GM12878 (cell line): Measurements from ENCODE around the gene RNF112. TPM values are rescaled to one million over a fixed set of nuclear protein-coding genes. Genes with fewer than 3 reads are reported as not detected.

Experiments used
- ATAC-seq: fragments of 200-7000 bp; cut with Tn5 transposase; 3 replicates; pipeline ENCODE4 v1.9.1; 2020; ENCODE audit warnings: mild to moderate bottlenecking, moderate library complexity
- BruUV-seq: library from RNA; stranded (reverse); fragments of 400-500 nt; replicated peaks from 2 replicates; lab custom pipeline; 2021; lab: Mats Ljungman, UMichigan
- CTCF ChIA-PET: fragments of 300-600 bp; sonication (Branson Sonifier 250); formaldehyde crosslinking; extraction: SDS; loops from one replicate; lab custom pipeline; 2021; ENCODE audit warnings: inconsistent platforms; lab: Yijun Ruan, JAX
- POLR2A ChIA-PET: fragments of 350-600 bp; formaldehyde crosslinking; extraction: SDS; loops from one replicate; lab custom pipeline; 2021; ENCODE audit warnings: inconsistent platforms; lab: Charles Lee
- RAD21 ChIA-PET: fragments of 300-600 bp; sonication (Branson Sonifier 250); formaldehyde crosslinking; loops from one replicate; lab custom pipeline; 2023; ENCODE audit warnings: antibody characterized with exemption; ENCODE audit not compliant: unreplicated experiment; lab: Charles Lee
- SMC1A ChIA-PET: fragments of 300-600 bp; sonication (Branson Sonifier 250); formaldehyde crosslinking; loops from one replicate; lab custom pipeline; 2023; ENCODE audit not compliant: unreplicated experiment, uncharacterized antibody; lab: Charles Lee
- DNase-seq: peaks from one replicate; pipeline ENCODE4 v3.0.0-alpha.2; 2011; ENCODE audit warnings: low read depth, low spot score
- FAIRE-seq: peaks from 3 replicates; lab custom pipeline; 2011; peaks lifted over from hg19 to GRCh38; lab: Jason Lieb, UNC
- H2AFZ ChIP-seq: 2 replicates; pipeline ENCODE4 v1.6.0; 2011; ENCODE audit warnings: low read depth, low read length, control low read depth; ENCODE audit not compliant: control insufficient read depth
- H3K27ac ChIP-seq: 2 replicates; pipeline ENCODE4 v1.5.1; 2011; ENCODE audit warnings: control low read depth; ENCODE audit not compliant: control insufficient read depth, insufficient read depth
- H3K27me3 ChIP-seq, 2 experiments: replicated peaks in 1 of 2; 2 replicates each; pipeline versions ENCODE4 v1.6.0 to v1.6.1; 2011; ENCODE audit warnings: low read length in 1 of 2; ENCODE audit not compliant: control insufficient read depth in 2 of 2, insufficient read depth in 2 of 2
- H3K36me3 ChIP-seq, 2 experiments: 2 replicates each; pipeline ENCODE4 v1.5.1; 2011; ENCODE audit warnings: low read length in 1 of 2; ENCODE audit not compliant: control insufficient read depth in 2 of 2, insufficient read depth in 2 of 2
- H3K4me1 ChIP-seq: 2 replicates; pipeline ENCODE4 v1.6.1; 2011; ENCODE audit warnings: mild to moderate bottlenecking, low read length, moderate library complexity, mixed read lengths; ENCODE audit not compliant: control insufficient read depth, insufficient read depth
- H3K4me2 ChIP-seq: 2 replicates; pipeline ENCODE4 v1.6.0; 2011; ENCODE audit warnings: control low read depth; ENCODE audit not compliant: control insufficient read depth, insufficient read depth
- H3K4me3 ChIP-seq: fragments of 200-600 bp; sonication (generic); 2 replicates; pipeline ENCODE4 v1.5.1; 2016
- H3K79me2 ChIP-seq: 2 replicates; pipeline ENCODE4 v1.6.0; 2011; ENCODE audit warnings: low read length; ENCODE audit not compliant: control insufficient read depth, insufficient read depth
- H3K9ac ChIP-seq: 2 replicates; pipeline ENCODE4 v1.8.0; 2011; ENCODE audit warnings: low read length, control low read depth, mixed read lengths; ENCODE audit not compliant: control insufficient read depth, insufficient read depth
- H3K9me3 ChIP-seq: replicated peaks from 3 replicates; pipeline ENCODE4 v1.5.1; 2011; ENCODE audit warnings: mild to moderate bottlenecking, low read length; ENCODE audit not compliant: control insufficient read depth, insufficient read depth
- H4K20me1 ChIP-seq: 2 replicates; pipeline ENCODE4 v1.6.0; 2011; ENCODE audit not compliant: control insufficient read depth, insufficient read depth
- ASH2L ChIP-seq: fragments of 300-600, 200-600 bp; sonication (generic); IDR thresholded peaks from 2 replicates; pipeline ENCODE4 v1.6.1; 2017; ENCODE audit warnings: low read depth, mild to moderate bottlenecking, borderline replicate concordance
- ATF2 ChIP-seq: IDR thresholded peaks from 2 replicates; pipeline ENCODE4 v1.6.1; 2012; ENCODE audit warnings: low read length, inconsistent platforms
- BACH1 ChIP-seq: fragments of 450-650 bp; IDR thresholded peaks from 2 replicates; pipeline ENCODE4 v1.6.1; 2017; ENCODE audit warnings: mild to moderate bottlenecking, borderline replicate concordance
- CHD4 ChIP-seq: fragments of 200-600 bp; sonication (generic); IDR thresholded peaks from 2 replicates; pipeline ENCODE4 v1.6.1; 2016; ENCODE audit warnings: mild to moderate bottlenecking
- HSF1 ChIP-seq: fragments of 150-350 bp; IDR thresholded peaks from 2 replicates; pipeline ENCODE4 v1.6.1; 2014; ENCODE audit warnings: mild to moderate bottlenecking, low read depth, low read length
- JUND ChIP-seq: IDR thresholded peaks from 2 replicates; pipeline ENCODE4 v1.6.1; 2012; ENCODE audit warnings: low read depth, mild to moderate bottlenecking, low read length, improper control_type of control experiment, moderate library complexity
- SMARCA5 ChIP-seq: fragments of 450-650 bp; IDR thresholded peaks from 2 replicates; pipeline ENCODE4 v1.6.1; 2017; ENCODE audit warnings: mild to moderate bottlenecking
- TAF1 ChIP-seq: IDR thresholded peaks from 2 replicates; pipeline ENCODE4 v1.6.1; 2011; ENCODE audit warnings: mild to moderate bottlenecking, low read depth, low read length, borderline replicate concordance
- WGBS: methylation state at CpG from one replicate; pipeline ENCODE4 v1.1.6; 2016; ENCODE audit warnings: low lambda C conversion rate; ENCODE audit not compliant: insufficient replicate concordance, insufficient coverage; ENCODE audit errors: missing lambda C conversion rate; 5-methylcytosine and 5-hydroxymethylcytosine counted together
- in situ Hi-C: fragments of 300-500 bp; cut with MboI; formaldehyde crosslinking; loops from 9 replicates; pipeline ENCODE4 v1.14.3; 2018; ENCODE audit warnings: mixed read lengths
- intact Hi-C: fragments of 100-400 bp; cut with micrococcal nuclease; formaldehyde crosslinking; loops from one replicate; pipeline ENCODE4 v1.14.2; 2022; ENCODE audit not compliant: unreplicated experiment
- polyA plus RNA-seq, 11 experiments: library from polyadenylated mRNA; depleted of rRNA in 4 of 11; unstranded in 6 of 11; stranded (reverse) in 5 of 11; fragments of >200 nt; fragmentation: Nextera tagmentation in 4 of 11; fragmentation: Illumina TruSeq in 1 of 11; extraction: Ambion mirVana in 4 of 11; extraction: Trizol in 1 of 11; gene quantifications; 1 replicate in 1 of 11; 2 replicates in 10 of 11; pipeline versions ENCODE4 v1.2.1 to v1.2.3, GENCODE V29; 2011 to 2016; ENCODE audit warnings: inconsistent platforms in 2 of 11, missing spikeins in 2 of 11, low read depth in 1 of 11
- total RNA-seq, 4 experiments: library from RNA; depleted of rRNA in 3 of 4; stranded (reverse); fragments of >200 nt in 3 of 4; fragmentation: Illumina TruSeq in 1 of 4; extraction: Trizol in 1 of 4; gene quantifications; 2 replicates each; pipeline versions ENCODE4 v1.2.1 to v1.2.3, GENCODE V29; 2013 to 2021

The RNF112 gene
- total and polyA plus RNA-seq, 10 of the 15 experiments (the other 5 are each of a cell fraction or from before 2014, with no cell fraction given), result not detected

GRCh38 chr17:19431691-19432090, 20.7 kb downstream of the RNF112 start:
- POLR2A ChIA-PET, result no interaction called here
- no peak overlapping the region for H3K27ac ChIP-seq
- H3K36me3 ChIP-seq, result no peaks in the 10 kb centered on the region
- H2AFZ ChIP-seq, result no peak overlapping the region
- no peaks in the 10 kb centered on the region for H3K9me3 ChIP-seq
- DNase-seq (no peak), ATAC-seq (no peak), FAIRE-seq (no peak)
- WGBS, result 0% methylated on average over 3 of the region's 3 CpGs
- no peaks in the 10 kb centered on the region for H3K4me1 ChIP-seq
- no peaks in the 10 kb centered on the region for H4K20me1 ChIP-seq
- H3K9ac ChIP-seq, result no peak overlapping the region
- SMC1A ChIA-PET, result no interaction called here
- TF ChIP-seq JUND (no peak), BACH1 (no peak), ASH2L (no peak)
- H3K27me3 ChIP-seq, result no peaks in the 10 kb centered on the region; a peak in 1 of 4 replicates
- no peaks in the 10 kb centered on the region for H3K79me2 ChIP-seq
- intact Hi-C loops, result no loop called here
- RAD21 ChIA-PET, result no interaction called here
- H3K4me3 ChIP-seq, result no peak overlapping the region
- BruUV-seq, result no TSS peak
- H3K4me2 ChIP-seq, result no peak overlapping the region
- CTCF ChIA-PET, result no interaction called here
- in situ Hi-C loops, result no loop called here

GRCh38 chr17:19433255-19433654, 22.2 kb downstream of the RNF112 start:
- Histone ChIP-seq H3K9ac (no peak overlapping the region), H3K79me2 (no peaks in the 10 kb centered on the region), H3K9me3 (no peaks in the 10 kb centered on the region), H3K36me3 (no peaks in the 10 kb centered on the region), H4K20me1 (no peaks in the 10 kb centered on the region), H3K4me1 (no peaks in the 10 kb centered on the region), H3K4me2 (no peak overlapping the region), H3K27me3 (no peaks in the 10 kb centered on the region; a peak in 1 of 4 replicates)
- BruUV-seq, result no TSS peak
- 32% methylated on average over 5 of the region's 5 CpGs for WGBS
- in situ Hi-C loops (no loop called here), intact Hi-C loops (no loop called here)
- no peak for ATAC-seq
- CTCF ChIA-PET, result interaction anchor here (0.8 to 1.4 kb wide), 3 partner anchors 27 to 70 kb away, joined by 3 to 4 read pairs (median 4); partner anchors contain the start of genes B9D1 and MAPK7
- no peak for DNase-seq
- no peak for FAIRE-seq
- RAD21 ChIA-PET, result no interaction called here
- SMC1A ChIA-PET, result interaction anchor here (1.1 to 1.2 kb wide), 2 partner anchors 14 to 102 kb away, joined by 3 to 4 read pairs; no protein-coding TSS in a partner anchor
- TF ChIP-seq CHD4, result no peak
- TF ChIP-seq ATF2, result no peak
- no peak for TF ChIP-seq SMARCA5
- no peak for TF ChIP-seq HSF1
- no peak for TF ChIP-seq TAF1
- TF ChIP-seq, all 136 proteins: peak for 0
- no peak overlapping the region for H3K27ac ChIP-seq
- no peak overlapping the region for H2AFZ ChIP-seq
- no peak overlapping the region for H3K4me3 ChIP-seq
- POLR2A ChIA-PET, result no interaction called here
